GM21367 (cell line): Measurements from ENCODE around the gene HJURP.

Experiments used
- ATAC-seq: cut with Tn5 transposase; IDR thresholded peaks from one replicate; pipeline ENCODE4 v1.9.1; 2021; ENCODE audit not compliant: unreplicated experiment

Gene HJURP

DNA sequence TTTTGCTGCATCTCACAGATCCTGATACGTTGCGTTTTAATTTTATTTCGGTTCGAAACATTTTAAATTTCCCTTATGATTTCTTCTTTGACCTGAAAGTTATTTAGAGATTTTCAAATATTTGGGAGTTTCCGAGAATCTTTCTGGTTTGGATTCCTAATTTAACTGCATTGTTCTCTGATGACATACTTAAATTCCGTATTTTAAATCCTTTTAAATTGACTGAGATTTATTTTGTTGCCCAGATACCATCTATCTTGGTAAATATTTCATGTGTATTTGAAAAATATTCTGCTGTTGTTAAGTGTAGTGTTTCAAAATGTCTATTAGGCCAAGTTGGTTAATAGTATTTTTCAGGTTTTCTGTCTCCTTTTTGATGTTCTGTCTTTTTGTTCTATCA, 38.5 kb downstream of the HJURP start:
- ATAC-seq: no peak

- ATAC-seq: no peak
Measured at GRCh38 chr2:233814056-233814835, 40.1 kb downstream of the HJURP start.

- ATAC-seq: no peak
Measured at GRCh38 chr2:233813236-233814055, 40.9 kb downstream of the HJURP start.

GRCh38 chr2:233811732-233812131, 42.6 kb downstream of the HJURP start:
- no peak for ATAC-seq

- no peak for ATAC-seq
Measured at GRCh38 chr2:233811087-233811486, 43.2 kb downstream of the HJURP start.

- no peak for ATAC-seq
Measured at GRCh38 chr2:233810385-233810784, 44.0 kb downstream of the HJURP start.

GRCh38 chr2:233807966-233808935, 46.1 kb downstream of the HJURP start:
- no peak for ATAC-seq

GRCh38 chr2:233807215-233807865, 47.0 kb downstream of the HJURP start:
- no peak for ATAC-seq

DNA sequence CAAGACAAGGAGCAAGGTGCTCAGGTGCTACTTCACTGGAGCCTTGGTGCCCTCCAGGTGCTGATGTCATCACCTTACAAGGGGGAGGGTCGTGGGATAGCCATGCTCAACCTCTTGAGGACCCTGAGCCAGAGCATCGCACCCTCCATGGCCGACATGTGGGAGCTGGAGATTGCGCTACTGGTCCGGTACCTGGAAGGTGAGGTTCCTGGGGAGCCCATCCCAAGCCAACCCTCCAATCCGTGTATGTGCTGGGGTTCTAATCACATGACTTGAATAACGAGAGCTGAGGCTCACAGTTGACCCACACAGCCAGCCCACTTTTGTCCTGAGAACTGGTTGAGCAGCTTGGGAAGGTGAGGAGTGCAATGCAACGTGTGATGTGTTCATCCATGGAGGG, 50.3 kb downstream of the HJURP start:
- ATAC-seq: no peak

- ATAC-seq: no peak
Measured at GRCh38 chr2:233803292-233803911, 50.9 kb downstream of the HJURP start.

DNA sequence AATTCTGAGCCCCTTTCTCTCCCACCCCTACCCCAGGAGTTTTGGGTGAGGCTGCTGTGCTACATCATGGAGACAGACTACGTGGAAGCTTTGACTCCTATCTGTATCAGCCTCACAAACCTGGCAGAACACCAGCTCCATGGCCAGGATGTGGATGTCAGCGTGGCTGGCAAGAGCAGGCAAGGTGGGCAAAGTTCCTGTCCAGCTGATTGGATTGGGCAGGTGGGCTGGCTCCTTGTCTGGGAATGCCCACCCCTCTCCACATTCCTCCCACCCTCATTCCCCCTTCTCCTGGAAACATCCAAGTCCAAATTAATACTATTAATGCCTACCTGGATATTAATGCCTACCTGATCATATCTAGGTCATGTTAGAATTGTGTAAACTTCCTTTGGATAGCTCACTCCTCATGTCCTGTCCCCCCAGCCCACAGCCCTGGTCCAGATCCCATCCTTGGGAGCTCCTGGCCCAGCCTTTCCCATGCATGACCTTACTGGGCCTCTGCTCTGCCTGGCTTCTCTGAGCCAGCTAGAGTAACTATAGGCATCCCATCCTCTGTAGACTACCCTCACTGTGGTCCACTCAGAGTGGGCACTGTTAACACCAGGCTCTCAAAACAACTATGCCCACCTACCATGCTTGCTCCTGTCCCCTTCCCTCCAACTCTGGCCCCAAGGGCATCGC, 52.1 kb downstream of the HJURP start:
- no peak for ATAC-seq

DNA sequence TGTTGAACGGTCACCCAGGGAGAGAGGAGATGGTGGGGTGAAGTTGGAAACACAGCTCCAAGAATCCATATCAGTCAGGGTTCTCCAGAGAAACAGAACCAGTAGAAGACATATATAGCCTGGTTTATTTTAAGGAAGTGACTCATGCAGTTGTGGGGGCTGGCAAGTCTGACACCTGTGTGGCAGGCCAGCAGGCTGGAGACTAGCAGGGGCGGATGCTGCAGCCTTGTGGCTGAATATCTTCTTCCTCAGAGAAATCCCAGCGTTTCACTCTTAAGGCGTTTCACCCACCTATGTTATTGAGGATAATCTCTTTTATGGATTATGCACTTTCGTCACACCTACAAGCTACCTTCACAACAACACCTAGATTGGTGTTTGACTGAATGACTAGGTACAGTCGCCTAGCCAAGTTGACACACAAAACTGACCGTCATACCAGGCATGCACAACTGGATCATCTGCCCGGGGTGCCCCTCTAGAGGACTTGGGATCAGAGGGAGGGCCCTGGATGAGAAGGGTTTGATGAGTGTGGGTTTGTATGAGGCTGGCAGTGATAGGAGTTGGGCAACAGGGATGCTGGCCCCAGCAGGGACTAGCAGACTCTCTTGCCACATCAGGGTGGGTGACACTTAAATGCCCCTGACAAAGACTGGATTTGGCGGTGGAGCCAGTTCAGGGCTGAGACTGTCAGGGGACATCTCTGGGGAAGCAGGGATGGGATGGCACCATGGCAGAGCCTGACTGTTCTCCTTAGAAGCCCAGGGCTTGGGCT, 52.8 kb downstream of the HJURP start:
- ATAC-seq: no peak

DNA sequence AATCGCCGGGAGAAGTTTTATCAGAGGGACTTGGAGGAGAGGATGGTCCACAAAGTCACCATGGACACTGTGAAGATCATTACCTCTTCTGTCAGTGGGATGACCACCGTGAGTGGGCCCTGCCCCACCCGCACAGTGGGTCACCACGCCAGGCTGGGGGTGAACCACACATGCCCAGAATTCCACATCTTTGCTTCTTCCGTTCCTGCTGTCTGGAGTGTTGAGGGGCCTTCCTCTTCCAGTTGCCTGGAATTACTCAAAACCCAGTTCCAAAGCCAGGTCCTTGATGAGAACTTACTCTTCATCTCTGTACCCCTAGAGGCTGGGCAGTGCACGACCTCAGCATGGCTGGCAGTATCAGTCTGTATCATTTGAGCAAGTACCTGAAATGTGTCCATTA, 54.1 kb downstream of the HJURP start:
- ATAC-seq: no peak

DNA sequence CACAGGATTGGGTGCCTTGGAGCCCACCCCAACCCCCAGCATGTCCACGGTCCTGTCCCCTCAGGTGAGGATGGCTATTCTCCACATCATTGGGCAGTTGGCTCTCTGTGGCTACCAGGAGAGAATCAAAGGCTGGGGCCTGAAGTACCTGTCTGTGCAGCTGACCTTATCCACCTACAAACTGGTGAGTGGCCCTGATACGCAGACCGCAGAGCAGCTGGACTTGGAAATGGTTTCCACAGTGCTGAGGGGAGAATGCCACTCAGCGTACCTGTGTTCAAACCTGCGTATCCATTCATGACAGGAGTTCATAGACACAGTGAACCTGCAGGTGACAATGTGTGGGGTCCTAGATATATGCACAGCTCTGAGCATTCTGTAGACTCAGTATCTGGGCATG, 54.6 kb downstream of the HJURP start:
- no peak for ATAC-seq

DNA sequence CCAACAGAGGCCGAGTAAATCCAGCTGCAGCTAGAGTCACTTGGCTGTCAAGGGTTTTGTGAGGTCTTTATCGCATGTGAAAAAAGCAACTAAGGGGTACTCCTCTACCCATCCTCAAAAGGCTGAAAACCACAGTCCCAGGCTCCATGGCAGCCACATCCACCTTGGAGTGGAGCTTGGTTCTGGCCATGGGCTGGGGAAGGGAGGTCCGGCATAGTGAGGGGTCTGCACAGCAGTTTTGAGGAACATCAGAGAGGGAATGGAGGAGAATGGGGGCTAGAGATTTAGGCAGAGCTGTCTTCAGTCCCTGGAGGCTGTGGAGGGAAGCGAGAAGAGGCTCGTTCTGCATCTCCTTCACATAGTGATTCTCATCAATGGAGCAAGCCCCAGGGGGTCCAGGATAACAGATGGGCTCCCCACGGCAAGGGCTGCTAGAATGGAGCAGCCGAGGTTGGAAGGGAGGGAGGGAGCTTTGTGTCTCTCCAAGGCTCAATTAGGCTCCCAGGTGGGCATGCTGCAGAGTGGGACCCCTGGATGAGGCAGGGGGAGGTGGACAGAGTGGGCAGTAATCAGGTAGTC, 55.2 kb downstream of the HJURP start:
- ATAC-seq: no peak

GRCh38 chr2:233798335-233799086, 55.8 kb downstream of the HJURP start:
- ATAC-seq: no peak

- ATAC-seq: no peak
Measured at GRCh38 chr2:233796254-233796653, 58.1 kb downstream of the HJURP start.

DNA sequence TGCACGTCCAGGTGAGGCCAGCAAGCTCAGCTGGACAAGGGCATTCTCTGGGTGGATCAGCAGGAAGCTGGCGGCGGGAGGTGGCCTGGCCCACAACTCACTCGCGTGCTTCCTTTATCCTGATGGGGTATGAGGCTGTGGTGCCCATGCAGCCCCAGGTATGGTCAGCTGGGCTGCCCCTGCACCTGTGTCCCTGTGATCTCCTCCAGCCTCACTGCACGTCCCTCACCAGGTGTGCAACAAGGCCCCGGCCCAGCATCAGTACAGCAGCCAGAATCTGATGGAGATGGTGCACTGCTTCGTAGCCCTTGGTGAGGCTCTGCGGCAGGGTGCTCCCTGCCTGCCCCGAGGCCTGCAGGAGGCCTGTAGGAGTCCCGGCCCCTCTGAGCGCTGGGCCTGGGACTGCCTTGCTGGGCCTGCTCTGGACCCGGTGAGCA, 58.6 kb downstream of the HJURP start:
- no peak for ATAC-seq
